Thoracic aorta (tissue), 2 donors: Measurements from ENCODE around the gene TASL. TPM values are rescaled to one million over a fixed set of nuclear protein-coding genes. Genes with fewer than 3 reads are reported as not detected.

Source experiments
- ATAC-seq: fragments of 150-250 bp; one replicate; pipeline ENCODE4 v1.8.0; 2017; ENCODE audit warnings: low read depth; ENCODE audit not compliant: insufficient number of reproducible peaks, low FRiP score
- DNase-seq: peaks from one replicate; pipeline ENCODE4 v3.0.0-alpha.2; 2020; ENCODE audit warnings: low spot score
- H3K27ac ChIP-seq, 2 donors: fragments of 200-600 bp; sonication (generic); 1 replicate in 1 of 2; 2 replicates in 1 of 2; pipeline ENCODE4 v1.5.1; 2016; ENCODE audit warnings: mild to moderate bottlenecking in 2 of 2, moderate library complexity in 2 of 2
- H3K27me3 ChIP-seq: fragments of 200-600 bp; sonication (generic); replicated peaks from 2 replicates; pipeline ENCODE4 v1.6.0; 2016; ENCODE audit warnings: mild to moderate bottlenecking; ENCODE audit not compliant: insufficient read depth
- H3K36me3 ChIP-seq: fragments of 200-600 bp; sonication (generic); one replicate; pipeline ENCODE4 v1.5.1; 2016
- H3K4me1 ChIP-seq, 2 donors: fragments of 200-600 bp; sonication (generic); 1 replicate in 1 of 2; 2 replicates in 1 of 2; pipeline versions ENCODE4 v1.5.1 to v1.6.0; 2016; ENCODE audit warnings: low read depth in 2 of 2, mild to moderate bottlenecking in 1 of 2; ENCODE audit not compliant: control insufficient read depth in 1 of 2
- H3K4me3 ChIP-seq: fragments of 200-600 bp; sonication (generic); 2 replicates; pipeline ENCODE4 v1.5.1; 2016; ENCODE audit warnings: mild to moderate bottlenecking
- H3K9me3 ChIP-seq: fragments of 200-600 bp; sonication (generic); 2 replicates; pipeline ENCODE4 v1.5.1; 2016
- total RNA-seq, 2 donors: library from RNA; depleted of rRNA; stranded (reverse); fragments of >200 nt; gene quantifications; one replicate each; pipeline versions ENCODE4 v1.1.0 to v1.2.3, GENCODE V29; 2016
- TF ChIP-seq, protein P1 (sequence below): fragments of 200-600 bp; sonication (generic); IDR thresholded peaks from one replicate; pipeline ENCODE4 v1.5.1; 2019; ENCODE audit warnings: antibody characterized with exemption

TASL gene
- total RNA-seq, 2 donors from 2014 or later, result 0.42 to 0.54 TPM

GRCh38 chrX:30576881-30577280 lies 685 bp downstream of the TASL start:
- Histone ChIP-seq H3K27me3 (no peaks in the 10 kb centered on the region), H3K4me1 (no peaks in the 10 kb centered on the region), H3K4me3 (peak overlapping the region; percentile 38), H3K27ac (no peak overlapping the region), H3K36me3 (no peaks in the 10 kb centered on the region), H3K9me3 (no peaks in the 10 kb centered on the region)
- DNase-seq, result no peak
- ATAC-seq, result no peak
- TF ChIP-seq, protein P1, sequence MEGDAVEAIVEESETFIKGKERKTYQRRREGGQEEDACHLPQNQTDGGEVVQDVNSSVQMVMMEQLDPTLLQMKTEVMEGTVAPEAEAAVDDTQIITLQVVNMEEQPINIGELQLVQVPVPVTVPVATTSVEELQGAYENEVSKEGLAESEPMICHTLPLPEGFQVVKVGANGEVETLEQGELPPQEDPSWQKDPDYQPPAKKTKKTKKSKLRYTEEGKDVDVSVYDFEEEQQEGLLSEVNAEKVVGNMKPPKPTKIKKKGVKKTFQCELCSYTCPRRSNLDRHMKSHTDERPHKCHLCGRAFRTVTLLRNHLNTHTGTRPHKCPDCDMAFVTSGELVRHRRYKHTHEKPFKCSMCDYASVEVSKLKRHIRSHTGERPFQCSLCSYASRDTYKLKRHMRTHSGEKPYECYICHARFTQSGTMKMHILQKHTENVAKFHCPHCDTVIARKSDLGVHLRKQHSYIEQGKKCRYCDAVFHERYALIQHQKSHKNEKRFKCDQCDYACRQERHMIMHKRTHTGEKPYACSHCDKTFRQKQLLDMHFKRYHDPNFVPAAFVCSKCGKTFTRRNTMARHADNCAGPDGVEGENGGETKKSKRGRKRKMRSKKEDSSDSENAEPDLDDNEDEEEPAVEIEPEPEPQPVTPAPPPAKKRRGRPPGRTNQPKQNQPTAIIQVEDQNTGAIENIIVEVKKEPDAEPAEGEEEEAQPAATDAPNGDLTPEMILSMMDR, result no peak

DNA sequence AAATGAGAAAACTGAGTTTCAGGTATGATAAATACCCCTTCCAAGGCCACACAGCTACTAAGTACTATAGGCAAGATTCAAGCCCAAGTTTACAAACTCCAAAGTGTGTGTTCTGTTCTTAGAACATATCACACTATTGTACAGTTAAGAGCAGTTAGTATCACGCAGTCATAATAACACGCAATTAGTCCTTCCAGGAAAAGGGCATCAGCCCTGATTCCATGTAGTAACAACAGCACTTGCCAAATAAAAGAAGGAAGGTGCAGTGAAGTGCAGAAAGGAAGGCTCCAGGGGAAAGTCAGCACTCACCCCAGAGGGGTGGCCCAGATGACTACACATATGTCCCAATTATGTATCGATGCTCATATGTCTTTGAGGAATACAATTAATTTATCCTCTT lies 4.4 kb downstream of the TASL start:
- H3K27me3 ChIP-seq, result no peaks in the 10 kb centered on the region
- no peak overlapping the region for H3K4me3 ChIP-seq
- no peaks in the 10 kb centered on the region for H3K36me3 ChIP-seq
- no peaks in the 10 kb centered on the region for H3K4me1 ChIP-seq
- DNase-seq, result no peak
- TF ChIP-seq, protein P1, result no peak
- ATAC-seq, result no peak
- no peaks in the 10 kb centered on the region for H3K9me3 ChIP-seq
- H3K27ac ChIP-seq, result no peak overlapping the region

DNA sequence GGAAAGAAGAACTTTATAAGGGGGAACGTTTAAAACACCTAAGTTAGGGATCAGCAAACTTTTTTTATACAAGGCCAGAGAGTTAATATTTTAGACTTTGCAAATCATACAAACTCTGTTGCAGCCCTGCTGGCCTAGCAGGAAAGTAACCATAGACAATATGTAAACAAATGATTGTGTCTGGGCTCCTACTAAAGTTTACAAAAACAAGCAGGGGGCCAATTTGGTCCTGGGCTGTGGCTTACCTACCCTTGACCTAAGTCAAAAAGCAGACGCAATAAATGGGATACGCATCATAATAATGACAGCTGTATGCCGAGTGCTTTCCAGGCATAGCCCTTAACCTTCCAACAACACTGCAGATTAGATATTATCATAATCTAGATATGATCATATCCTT lies 4.9 kb downstream of the TASL start:
- ATAC-seq, result no peak
- H3K4me1 ChIP-seq, result no peaks in the 10 kb centered on the region
- H3K36me3 ChIP-seq, result no peaks in the 10 kb centered on the region
- H3K27ac ChIP-seq, result no peak overlapping the region
- TF ChIP-seq, protein P1, result no peak
- H3K9me3 ChIP-seq, result no peaks in the 10 kb centered on the region
- no peaks in the 10 kb centered on the region for H3K27me3 ChIP-seq
- H3K4me3 ChIP-seq, result no peak overlapping the region
- no peak for DNase-seq

DNA sequence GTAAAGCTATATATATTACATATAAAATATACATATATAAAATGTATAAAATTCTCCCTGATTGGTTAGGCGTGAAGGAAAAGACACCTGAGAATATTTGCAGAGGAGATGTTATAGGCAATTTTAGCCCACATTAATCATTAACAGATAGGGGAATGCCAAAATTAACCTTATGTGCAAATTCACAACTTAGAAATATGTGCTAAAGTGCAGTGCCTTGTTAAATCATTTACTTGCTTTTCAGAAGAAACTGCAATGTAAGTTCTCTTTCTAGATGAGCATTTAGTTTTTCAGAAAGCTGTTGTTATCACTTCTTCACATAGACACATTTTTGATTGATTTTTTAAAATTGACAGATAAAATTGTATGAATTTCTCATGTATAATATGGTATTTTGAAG lies 5.6 kb downstream of the TASL start:
- DNase-seq (no peak), ATAC-seq (no peak)
- Histone ChIP-seq H3K27ac (no peak overlapping the region), H3K36me3 (no peaks in the 10 kb centered on the region), H3K9me3 (no peaks in the 10 kb centered on the region), H3K27me3 (no peaks in the 10 kb centered on the region), H3K4me3 (no peak overlapping the region), H3K4me1 (no peaks in the 10 kb centered on the region)
- TF ChIP-seq, protein P1, result no peak

- ATAC-seq (no peak), DNase-seq (no peak)
- no peaks in the 10 kb centered on the region for H3K9me3 ChIP-seq
- H3K4me1 ChIP-seq, result no peaks in the 10 kb centered on the region
- no peaks in the 10 kb centered on the region for H3K27me3 ChIP-seq
- H3K4me3 ChIP-seq, result no peak overlapping the region
- TF ChIP-seq, protein P1, result peak; percentile 34
- H3K36me3 ChIP-seq, result no peaks in the 10 kb centered on the region
- no peak overlapping the region for H3K27ac ChIP-seq
These were observed 7.1 kb downstream of the TASL start for GRCh38 chrX:30570505-30570904.
